ENCODE data around the gene CEP112.

The CEP112 gene

GRCh38 chr17:65918500-65918899 is 273.4 kb downstream of the CEP112 start:
- DNase-seq: no peak

GRCh38 chr17:65917560-65917959 is 274.4 kb downstream of the CEP112 start:
- no peak for DNase-seq

DNA sequence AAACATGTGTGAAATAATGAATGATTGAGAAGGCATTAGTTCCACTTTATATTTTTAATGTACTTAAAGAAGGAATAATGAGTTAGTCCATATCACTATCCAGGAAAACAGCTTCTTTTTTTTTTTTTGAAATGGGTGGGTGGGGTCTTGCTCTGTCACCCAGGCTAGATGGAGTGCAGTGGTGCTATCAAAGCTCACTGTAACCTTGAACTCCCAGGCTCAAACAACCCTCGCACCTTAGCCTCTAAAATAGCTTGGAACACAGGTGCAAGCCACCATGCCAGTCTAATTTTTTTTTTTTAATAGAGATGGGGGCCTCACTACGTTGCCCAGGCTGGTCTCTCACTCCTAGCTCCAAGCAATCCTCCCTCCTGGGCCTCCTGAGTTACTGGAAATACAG is 275.5 kb downstream of the CEP112 start:
- no peak for DNase-seq

DNA sequence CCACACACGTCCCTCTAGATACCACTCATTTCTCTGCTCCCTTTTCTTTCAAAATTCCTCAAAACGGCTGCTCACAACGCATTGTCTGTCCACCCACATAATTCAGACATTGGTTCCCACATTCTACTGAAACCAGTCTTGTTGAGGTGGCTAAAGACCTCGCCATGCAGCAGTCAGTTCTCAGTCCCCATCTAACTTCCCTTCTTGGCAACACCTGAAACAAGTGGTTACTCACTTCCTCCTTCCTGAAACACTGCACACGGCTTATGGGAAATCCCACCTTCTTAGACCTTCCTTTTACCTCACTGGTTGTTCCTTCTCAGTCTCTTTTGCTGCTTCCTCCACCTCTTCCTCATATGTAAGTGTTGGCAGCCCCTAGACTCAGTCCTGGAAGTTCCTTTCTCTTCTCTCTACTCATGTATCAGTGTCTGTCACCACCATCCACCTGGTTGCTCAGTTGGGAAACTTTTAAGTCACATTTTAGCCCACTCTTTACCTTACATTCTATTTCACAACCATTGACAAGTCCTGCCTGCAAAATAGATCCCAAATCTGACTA is 277.1 kb downstream of the CEP112 start:
- DNase-seq: no peak

DNA sequence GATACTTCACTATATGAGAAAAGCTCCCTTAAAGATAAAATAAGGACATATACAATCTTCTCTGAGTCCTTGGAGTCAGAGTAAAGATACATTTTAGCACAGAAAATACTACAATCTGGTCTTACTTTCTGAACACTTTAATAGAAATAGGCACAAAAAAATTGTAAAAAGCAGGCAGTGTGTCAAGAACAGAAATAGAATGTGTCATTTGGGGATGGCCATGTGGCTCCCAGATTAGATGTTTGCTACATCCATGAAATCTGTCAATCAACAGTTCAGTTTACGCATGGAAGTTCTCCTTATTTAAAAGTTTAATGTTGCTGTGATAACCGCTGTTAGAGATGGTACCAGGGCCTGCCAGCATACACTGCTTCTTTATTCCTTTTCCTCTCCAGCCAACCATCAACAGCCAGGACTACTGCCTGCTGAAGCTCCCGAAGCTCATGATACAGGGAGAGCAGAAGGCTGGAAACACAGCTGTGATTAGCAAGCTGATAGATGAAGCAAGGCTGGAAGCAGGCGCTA is 278.5 kb downstream of the CEP112 start:
- DNase-seq: no peak

- DNase-seq: no peak
Observed at GRCh38 chr17:65910836-65911235, 281.1 kb downstream of the CEP112 start.

DNA sequence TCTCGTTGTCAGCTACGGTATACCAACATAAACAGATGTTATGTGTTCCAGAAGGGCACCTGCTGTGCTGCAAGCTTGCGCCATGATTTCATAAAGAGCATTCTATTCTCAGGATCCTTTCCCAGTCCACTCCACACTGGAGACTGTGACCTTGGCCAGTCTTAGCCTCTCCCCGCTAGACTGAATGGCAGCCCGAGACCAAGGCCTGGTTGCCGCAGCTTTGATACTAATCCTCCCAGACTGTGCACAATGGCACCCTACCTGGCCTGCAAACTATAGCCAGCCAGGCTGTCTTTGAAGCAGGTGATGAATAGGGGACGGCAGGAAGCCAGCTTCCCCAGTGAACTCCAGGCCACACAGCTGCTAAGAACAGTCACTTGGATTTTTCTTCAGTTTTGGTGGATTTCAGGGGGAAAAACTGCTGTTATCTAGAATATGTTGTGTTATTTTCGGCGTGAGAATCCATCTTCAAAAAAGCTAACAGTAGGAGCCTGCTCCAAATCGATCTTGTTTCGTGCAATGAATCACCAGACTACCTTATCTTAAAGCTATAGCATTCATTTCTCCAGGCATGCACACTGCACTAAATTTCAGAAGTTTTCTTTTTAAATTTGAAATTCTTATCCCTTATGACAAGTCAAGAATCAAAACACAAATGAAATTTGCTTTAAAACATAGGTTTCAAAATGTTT is 289.0 kb downstream of the CEP112 start:
- no peak for DNase-seq

DNA sequence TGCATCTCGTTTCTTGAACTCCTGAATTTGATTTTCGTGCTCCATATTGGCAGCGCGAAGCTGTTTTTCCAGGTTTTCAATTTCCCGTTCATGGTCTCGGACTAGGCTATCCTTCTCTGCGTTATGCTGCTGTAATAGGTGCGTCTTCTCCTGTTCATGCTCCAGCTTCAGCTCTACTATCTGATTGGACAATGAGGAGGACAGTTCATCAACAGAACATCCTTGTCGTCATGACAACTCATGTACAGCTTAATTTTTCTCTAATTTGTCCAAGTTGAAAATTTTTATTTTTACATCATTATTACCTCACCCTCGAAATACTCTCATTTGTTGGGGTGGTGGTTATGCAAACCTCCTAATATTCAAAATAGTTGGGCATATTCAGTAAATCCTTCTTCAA is 289.8 kb downstream of the CEP112 start:
- DNase-seq: no peak

GRCh38 chr17:65901394-65901793 is 290.5 kb downstream of the CEP112 start:
- no peak for DNase-seq

DNA sequence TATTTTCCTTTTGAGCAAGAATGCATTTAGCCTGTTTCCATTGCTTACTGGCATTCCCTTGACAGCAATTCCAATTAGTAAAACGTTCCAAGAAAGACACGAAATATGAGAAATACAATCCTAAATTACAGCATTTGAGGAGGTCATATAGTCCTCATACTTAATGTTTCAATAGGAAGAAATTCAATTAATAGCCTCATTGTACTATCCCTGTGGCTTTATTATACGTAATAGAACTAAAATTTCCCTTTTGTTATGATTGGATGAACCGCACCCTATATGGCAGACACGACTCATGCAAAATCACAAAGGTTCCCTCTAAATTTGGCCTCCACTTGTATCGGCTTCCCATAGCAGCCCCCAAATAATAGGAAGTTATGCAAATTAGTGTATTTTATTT is 291.7 kb downstream of the CEP112 start:
- no peak for DNase-seq

DNA sequence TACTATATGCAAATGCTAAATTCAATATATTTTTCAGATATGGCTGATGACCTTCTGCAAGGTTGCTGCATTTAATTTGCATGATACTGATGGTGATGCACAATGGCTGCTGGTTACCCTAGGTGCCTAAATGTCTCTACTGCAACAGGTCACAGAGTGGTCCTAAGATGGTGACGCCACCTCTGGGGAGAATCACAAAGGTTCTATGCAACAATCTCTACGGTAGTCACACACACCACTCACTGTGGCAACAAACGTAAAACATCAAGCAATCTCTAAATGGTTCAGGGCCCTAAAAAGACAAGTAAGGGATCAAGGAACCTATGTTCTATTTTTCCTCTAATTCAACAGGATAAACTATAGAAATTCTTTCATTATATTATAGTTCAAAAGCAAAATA is 293.3 kb downstream of the CEP112 start:
- DNase-seq: no peak

GRCh38 chr17:65896889-65897288 is 295.0 kb downstream of the CEP112 start:
- DNase-seq: no peak

- no peak for DNase-seq
Observed at GRCh38 chr17:65895969-65896368, 296.0 kb downstream of the CEP112 start.

GRCh38 chr17:65893692-65894279 is 298.1 kb downstream of the CEP112 start:
- no peak for DNase-seq

DNA sequence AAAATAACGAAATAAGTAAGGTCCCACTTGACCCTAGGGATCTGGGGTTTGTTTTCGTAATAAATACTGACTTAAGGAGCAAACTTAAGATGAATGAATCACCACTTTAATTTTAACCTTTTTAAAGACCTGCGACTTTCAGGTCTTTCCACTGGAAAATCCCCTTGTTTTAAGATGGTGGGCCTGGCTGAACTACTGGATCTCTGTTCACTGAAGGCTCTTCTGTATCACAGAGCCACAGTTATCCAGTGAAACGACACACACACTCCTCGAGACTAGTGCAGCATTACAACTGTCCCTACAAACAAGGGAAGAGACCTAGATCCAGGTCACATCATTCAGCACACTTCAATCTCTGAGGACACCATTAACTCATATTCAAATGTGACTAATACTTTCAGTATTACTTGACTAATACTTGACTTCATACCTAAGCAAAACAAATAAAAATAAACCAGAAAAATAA is 299.0 kb downstream of the CEP112 start:
- no peak for DNase-seq

DNA sequence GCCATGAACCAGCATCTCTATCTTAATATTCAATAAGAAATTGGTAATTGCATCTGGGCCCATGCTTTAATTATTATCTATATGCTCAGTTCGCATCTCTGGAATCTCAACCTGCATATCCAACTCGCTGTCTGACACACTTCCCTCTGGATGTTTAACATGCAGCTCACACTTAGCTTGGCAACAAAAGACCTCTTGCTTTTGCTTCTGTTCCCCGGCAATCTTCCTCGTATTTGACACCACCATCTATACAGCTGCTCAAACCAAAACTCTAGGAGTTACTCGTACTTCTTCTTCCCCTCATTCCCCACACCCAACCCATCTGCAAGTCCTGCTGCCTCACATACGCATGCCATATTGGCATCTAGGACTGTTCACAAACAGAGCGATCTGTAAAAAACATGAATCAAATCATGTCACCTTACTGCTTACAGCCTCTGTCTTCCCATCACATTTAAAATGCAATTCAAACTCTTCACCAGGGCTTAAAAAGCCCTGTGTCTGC is 300.6 kb downstream of the CEP112 start:
- no peak for DNase-seq

DNA sequence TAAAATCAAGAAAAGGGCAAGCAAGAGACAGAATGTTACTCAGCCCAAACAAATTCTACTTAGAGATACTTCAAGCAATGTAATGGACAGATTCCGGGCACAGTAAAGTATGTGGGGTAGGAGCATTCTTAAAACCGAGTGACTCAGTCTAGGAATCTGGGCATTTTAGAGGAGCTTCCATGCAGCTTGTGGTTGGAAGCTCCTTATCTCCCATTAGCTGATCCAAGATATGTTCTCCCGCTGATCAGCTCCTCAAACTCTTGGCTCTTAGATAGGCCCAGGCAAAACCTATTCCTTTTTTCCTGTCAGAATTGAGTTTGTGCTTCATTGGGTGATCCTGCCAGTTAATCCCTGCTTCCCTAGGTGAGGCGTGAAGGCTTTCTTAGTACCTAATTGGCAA is 303.3 kb downstream of the CEP112 start:
- DNase-seq: no peak

GRCh38 chr17:65886315-65887245 is 305.4 kb downstream of the CEP112 start:
- no peak for DNase-seq

- DNase-seq: no peak
Observed at GRCh38 chr17:65885541-65886312, 306.2 kb downstream of the CEP112 start.

GRCh38 chr17:65876985-65877384 is 314.9 kb downstream of the CEP112 start:
- DNase-seq: no peak

DNA sequence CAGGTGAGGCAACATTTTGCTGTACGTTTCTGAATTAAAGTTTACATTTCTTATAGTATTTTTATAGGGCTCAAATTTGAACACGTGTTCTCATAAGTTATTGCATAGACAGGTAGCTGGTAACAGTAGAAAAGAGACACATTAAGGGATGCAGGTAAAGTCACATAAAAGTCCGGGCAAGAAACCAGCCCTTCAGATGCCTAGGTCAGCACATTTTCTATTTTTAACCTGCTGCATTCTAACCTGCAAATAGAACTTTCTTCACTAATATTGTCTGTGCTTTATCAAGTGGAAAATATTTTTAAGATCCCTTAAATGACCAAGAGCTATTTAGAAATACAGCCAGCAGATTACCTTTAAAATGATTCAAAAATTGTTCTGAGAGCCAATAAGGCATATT is 323.1 kb downstream of the CEP112 start:
- DNase-seq: no peak

- DNase-seq: no peak
Observed at GRCh38 chr17:65867014-65867413, 324.9 kb downstream of the CEP112 start.

Measured in NK-92 treated with Interleukin-12 subunit alpha and Interleukin-12 subunit beta, amount 100 ng/mL, for 24 hours (cell line).